ENCODE measurements around the gene TMBIM6. TPM values are rescaled to one million over a fixed set of nuclear protein-coding genes. Genes with fewer than 3 reads are reported as not detected.

Gene TMBIM6
- total RNA-seq, 3 donors from 2014 or later: 364 to 620 (median 409) TPM

DNA sequence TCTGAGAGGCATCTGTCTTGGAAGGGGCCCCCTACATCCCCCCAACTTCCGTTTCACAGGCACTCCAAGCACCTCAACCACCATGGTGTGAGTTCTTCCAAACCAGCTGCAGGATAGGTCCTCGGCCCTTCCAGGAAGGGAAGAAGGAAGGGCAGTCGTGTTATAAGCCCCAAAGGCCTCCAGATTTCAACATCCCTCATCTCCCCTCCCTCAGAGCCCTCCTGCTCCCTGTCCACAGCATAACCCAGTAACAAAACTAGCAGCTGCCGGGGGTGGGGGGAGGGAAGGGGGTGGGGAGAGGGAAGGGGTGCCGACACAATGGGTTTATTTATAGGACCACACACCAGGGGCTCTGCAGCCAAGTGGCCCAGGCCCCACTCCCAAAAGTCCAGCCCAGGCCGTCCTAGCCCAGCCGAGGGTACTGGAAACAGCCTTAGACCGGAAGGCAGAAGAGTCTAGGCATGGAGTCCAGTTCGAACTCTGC lies 68.6 kb downstream of the TMBIM6 start:
- peak overlapping the region; percentile 54 to 89 for H3K27ac ChIP-seq
- no peaks in the 10 kb centered on the region for H3K36me3 ChIP-seq
- no peaks in the 10 kb centered on the region for H3K27me3 ChIP-seq
- H3K4me1 ChIP-seq: peaks cover 0 to 7% of the 10 kb centered on the region in 2 donors
- TF ChIP-seq, protein P1, sequence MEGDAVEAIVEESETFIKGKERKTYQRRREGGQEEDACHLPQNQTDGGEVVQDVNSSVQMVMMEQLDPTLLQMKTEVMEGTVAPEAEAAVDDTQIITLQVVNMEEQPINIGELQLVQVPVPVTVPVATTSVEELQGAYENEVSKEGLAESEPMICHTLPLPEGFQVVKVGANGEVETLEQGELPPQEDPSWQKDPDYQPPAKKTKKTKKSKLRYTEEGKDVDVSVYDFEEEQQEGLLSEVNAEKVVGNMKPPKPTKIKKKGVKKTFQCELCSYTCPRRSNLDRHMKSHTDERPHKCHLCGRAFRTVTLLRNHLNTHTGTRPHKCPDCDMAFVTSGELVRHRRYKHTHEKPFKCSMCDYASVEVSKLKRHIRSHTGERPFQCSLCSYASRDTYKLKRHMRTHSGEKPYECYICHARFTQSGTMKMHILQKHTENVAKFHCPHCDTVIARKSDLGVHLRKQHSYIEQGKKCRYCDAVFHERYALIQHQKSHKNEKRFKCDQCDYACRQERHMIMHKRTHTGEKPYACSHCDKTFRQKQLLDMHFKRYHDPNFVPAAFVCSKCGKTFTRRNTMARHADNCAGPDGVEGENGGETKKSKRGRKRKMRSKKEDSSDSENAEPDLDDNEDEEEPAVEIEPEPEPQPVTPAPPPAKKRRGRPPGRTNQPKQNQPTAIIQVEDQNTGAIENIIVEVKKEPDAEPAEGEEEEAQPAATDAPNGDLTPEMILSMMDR (IDR thresholded peaks at IDR 0.05): no peak
- TF ChIP-seq POLR2AphosphoS5 (IDR thresholded peaks at IDR 0.05) (no peak), POLR2A (IDR thresholded peaks at IDR 0.05) (no peak)
- DNase-seq (ENCODE audit: low spot score in 2 of 2): peak in 1 of 2 donors; percentile 15
- H3K4me3 ChIP-seq: no peak overlapping the region
- intact Hi-C loops (cut with DNase I; ENCODE audit: low total_unique reads): no loop called here
- no peaks in the 10 kb centered on the region for H3K9me3 ChIP-seq

GRCh38 chr12:49811136-49811535 lies 69.8 kb downstream of the TMBIM6 start:
- no peak overlapping the region for H3K4me3 ChIP-seq
- no peaks in the 10 kb centered on the region for H3K36me3 ChIP-seq
- peaks cover 0 to 7% of the 10 kb centered on the region in 2 donors for H3K4me1 ChIP-seq
- TF ChIP-seq, protein P1 (IDR thresholded peaks at IDR 0.05): no peak
- TF ChIP-seq POLR2AphosphoS5 (IDR thresholded peaks at IDR 0.05) (no peak), POLR2A (IDR thresholded peaks at IDR 0.05) (no peak)
- no peaks in the 10 kb centered on the region for H3K9me3 ChIP-seq
- DNase-seq (ENCODE audit: low spot score in 2 of 2): peak in 1 of 2 donors; percentile 33
- intact Hi-C loops (cut with DNase I; ENCODE audit: low total_unique reads): no loop called here
- no peak overlapping the region for H3K27ac ChIP-seq
- H3K27me3 ChIP-seq: no peaks in the 10 kb centered on the region

DNA sequence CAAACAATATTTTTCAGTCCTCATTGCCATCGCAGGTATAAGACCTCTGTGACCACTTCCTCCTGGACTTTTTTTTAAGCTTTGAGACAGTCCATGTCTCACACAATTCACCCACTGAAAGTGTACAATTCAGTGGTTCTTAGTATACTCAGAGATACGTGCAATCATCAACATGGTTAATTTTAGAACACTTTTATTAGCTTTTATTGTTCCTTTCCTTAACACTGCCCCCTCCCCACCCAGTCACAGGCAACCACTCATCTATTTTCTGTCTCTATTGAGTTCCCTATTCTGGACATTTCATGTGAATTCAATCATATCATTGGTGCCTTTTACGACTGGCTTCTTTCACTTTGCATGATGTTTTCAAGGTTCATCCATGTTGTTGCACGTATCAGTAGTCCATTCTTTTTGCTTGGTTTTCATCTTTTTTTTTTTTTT lies 70.6 kb downstream of the TMBIM6 start:
- intact Hi-C loops (cut with DNase I; ENCODE audit: low total_unique reads): no loop called here

GRCh38 chr12:49813131-49813530 lies 71.8 kb downstream of the TMBIM6 start:
- H3K27me3 ChIP-seq: no peaks in the 10 kb centered on the region
- no peak for DNase-seq (ENCODE audit: low spot score in 2 of 2)
- intact Hi-C loops (cut with DNase I; ENCODE audit: low total_unique reads): no loop called here
- peaks cover 0 to 7% of the 10 kb centered on the region in 2 donors for H3K4me1 ChIP-seq
- TF ChIP-seq, protein P1 (IDR thresholded peaks at IDR 0.05): no peak
- no peaks in the 10 kb centered on the region for H3K36me3 ChIP-seq
- H3K4me3 ChIP-seq: no peak overlapping the region
- H3K9me3 ChIP-seq: no peaks in the 10 kb centered on the region
- H3K27ac ChIP-seq: no peak overlapping the region

More for the DNA sequence above, 70.6 kb downstream of the TMBIM6 start:
- no peaks in the 10 kb centered on the region for H3K36me3 ChIP-seq
- no peak overlapping the region for H3K27ac ChIP-seq
- peaks cover 0 to 7% of the 10 kb centered on the region in 2 donors for H3K4me1 ChIP-seq
- no peak for DNase-seq (ENCODE audit: low spot score in 2 of 2)
- no peaks in the 10 kb centered on the region for H3K27me3 ChIP-seq
- H3K9me3 ChIP-seq: no peaks in the 10 kb centered on the region
- no peak overlapping the region for H3K4me3 ChIP-seq
- TF ChIP-seq, protein P1 (IDR thresholded peaks at IDR 0.05): no peak
- no peak for TF ChIP-seq POLR2A (IDR thresholded peaks at IDR 0.05)
- TF ChIP-seq POLR2AphosphoS5 (IDR thresholded peaks at IDR 0.05): no peak

Other genes starting within 250 kb of the TMBIM6 start
- 1 to 10 TPM in 1 of 3 donors, under 1 TPM in 1, not detected in 1; 0.66 to 1.3 TPM for gene KCNH3, start 202.5 kb upstream of the TMBIM6 start, total RNA-seq
- 10 to 100 TPM; 37.6 to 52.4 (median 52.1) TPM for gene MCRS1, start 173.4 kb upstream of the TMBIM6 start, total RNA-seq
- under 1 TPM; 0.59 to 0.98 (median 0.96) TPM for gene FAM186B, start 135.9 kb upstream of the TMBIM6 start, total RNA-seq
- gene PRPF40B, start 118.0 kb upstream of the TMBIM6 start, total RNA-seq: 10 to 100 TPM; 10.4 to 34.0 (median 32.8) TPM
- gene FMNL3, start 34.2 kb upstream of the TMBIM6 start, total RNA-seq: 10 to 100 TPM in 2 of 3 donors, 1 to 10 TPM in 1; 9.8 to 13.8 (median 13.3) TPM
- gene NCKAP5L, start 86.9 kb downstream of the TMBIM6 start, total RNA-seq: 10 to 100 TPM; 11.4 to 15.8 (median 12.1) TPM
- gene BCDIN3D, start 101.5 kb downstream of the TMBIM6 start, total RNA-seq: 1 to 10 TPM; 2.2 to 6.0 (median 3.9) TPM
- 1 to 10 TPM in 2 of 3 donors, under 1 TPM in 1; 0.64 to 1.9 (median 1.3) TPM for gene FAIM2, start 162.3 kb downstream of the TMBIM6 start, total RNA-seq
- gene AQP2, start 209.2 kb downstream of the TMBIM6 start, total RNA-seq: not detected
- gene AQP5, start 220.3 kb downstream of the TMBIM6 start, total RNA-seq: 1 to 10 TPM in 2 of 3 donors, not detected in 1; 3.1 to 4.6 TPM
- under 1 TPM in 1 of 3 donors, not detected in 2; 0.16 TPM for gene AQP6, start 231.4 kb downstream of the TMBIM6 start, total RNA-seq